COLO668 (cell line): ENCODE measurements around the gene FNIP2.
"Not testable (repeated sequence)": the region's sequence is repeated elsewhere in the genome, so short reads cannot be mapped to it uniquely, and the experiment has no call there.

Experiments used
- DNase-seq: peaks from one replicate; lab custom pipeline; 2025; ENCODE audit not compliant: unreplicated experiment; lab: John Stamatoyannopoulos, UW

FNIP2 gene

DNA sequence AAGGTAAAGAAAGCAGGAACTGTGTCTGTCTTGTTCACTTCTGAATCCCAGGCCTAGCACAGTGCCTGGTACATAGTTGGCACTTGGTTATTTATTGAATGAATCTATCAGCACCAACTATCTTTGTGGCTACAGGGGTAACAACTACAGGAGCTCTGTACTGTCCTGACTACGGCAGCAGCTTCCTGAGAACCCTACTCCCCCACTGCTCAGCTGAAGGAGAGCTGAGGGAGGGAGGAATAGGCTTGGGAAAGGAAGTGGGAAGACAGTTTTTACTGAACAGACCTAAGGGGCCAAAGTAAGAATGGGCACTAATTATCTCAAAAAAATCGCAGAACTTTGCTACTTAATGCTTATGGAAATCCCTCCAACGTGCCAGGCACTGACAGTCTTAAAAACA, 178.0 kb downstream of the FNIP2 start:
- no peak for DNase-seq

DNA sequence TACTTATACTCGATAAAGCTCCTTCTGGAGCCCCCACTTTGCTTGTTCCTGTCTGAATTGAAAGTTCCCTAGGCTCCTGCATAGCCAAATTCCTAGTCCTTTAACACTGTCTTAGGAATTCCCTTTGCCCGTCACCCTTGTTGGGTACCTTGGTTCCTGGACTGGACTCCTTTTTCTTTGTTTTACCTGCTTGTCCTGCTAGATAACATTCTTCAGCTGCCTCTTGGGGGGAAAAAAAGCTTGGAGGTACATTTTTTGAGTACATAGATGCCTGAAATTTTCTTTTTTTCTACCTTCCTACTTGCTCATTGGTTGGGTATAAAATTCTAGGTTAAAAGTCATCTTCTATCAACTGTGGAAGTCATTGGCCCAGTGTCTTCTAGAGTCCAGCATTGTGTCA, 179.2 kb downstream of the FNIP2 start:
- no peak for DNase-seq

DNA sequence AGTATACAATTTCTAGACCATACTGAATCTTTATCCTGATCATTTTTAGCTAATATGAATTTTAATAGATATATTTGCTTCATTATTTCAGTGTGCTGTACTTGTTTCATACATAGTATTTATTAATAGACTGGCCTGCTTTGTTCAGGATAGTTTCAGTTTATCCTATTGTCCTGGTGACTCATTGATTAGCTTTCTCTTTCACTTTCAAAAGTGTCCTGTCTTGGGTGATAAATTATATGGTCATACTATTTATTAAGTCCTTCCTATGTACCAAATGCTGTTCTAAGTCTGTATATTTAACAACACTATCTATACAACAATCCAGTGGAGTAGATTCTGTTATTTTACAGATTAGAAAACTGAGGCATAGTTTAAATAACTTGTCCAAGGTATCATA, 180.3 kb downstream of the FNIP2 start:
- no peak for DNase-seq

DNA sequence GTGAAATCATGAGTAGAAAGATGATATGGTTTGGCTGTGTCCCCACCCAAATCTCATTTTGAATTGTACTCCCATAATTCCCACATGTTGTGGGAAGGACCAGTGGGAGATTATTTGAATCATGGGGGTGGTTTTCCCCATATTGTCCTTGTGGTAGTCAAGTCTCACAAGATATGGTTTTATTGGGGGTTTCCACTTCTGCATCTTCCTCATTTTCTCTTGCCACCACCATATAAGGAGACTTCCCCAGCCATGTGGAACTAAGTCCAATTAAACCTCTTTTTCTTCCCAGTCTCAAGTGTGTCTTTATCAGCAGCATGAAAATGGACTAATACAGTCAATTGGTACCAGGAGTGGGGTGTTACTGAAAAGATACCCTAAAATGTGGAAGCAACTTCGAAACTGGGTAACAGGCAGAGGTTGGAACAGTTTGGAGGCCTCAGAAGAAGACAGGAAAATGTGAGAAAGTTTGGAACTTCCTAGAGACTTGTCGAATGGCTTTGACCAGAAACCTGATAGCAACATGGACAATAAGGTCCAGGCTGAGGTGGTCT, 183.5 kb downstream of the FNIP2 start:
- DNase-seq = not testable (repeated sequence)

DNA sequence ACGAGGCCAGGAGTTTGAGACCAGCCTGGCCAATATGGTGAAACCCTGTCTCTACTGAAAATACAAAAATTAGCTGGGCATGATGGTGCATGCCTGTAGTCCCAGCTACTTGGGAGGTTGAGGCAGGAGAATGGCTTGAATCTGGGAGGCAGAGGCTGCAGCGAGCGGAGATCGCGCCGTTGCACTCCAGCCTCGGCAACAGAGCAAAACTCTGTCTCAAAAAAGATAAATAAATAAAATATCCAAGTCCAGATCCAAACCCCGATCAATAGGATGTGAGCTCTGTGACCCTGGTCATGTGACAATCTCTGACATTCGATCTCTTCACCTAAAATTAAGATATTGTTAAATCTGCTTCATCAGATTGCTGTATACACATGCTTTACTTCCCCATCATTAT, 187.5 kb downstream of the FNIP2 start:
- not testable (repeated sequence) for DNase-seq

DNA sequence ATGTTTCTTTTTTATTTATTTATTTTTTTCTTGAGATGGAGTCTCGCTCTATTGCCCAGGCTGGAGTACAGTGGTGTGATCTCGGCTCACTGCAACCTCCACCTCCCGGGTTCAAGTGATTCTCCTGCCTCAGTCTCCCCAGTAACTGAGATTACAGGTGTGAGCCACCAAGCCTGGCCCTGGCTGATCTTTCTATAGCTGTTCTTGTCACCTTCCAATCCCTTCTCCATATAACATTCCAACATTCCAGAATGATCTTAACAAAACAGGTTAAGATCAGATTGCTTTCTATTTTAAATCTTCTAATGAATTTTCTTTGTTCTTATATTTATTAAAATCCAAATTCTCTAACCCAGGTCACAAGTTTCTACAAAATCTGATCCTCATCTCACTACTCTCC, 188.1 kb downstream of the FNIP2 start:
- not testable (repeated sequence) for DNase-seq
